Esophagus mucosa (tissue), 1 donor: Measurements from ENCODE around the gene DNAJC15. TPM values are rescaled to one million over a fixed set of nuclear protein-coding genes. Genes with fewer than 3 reads are reported as not detected.

ENCODE experiments used
- ATAC-seq: fragments of 200-7000 bp; cut with Tn5 transposase; one replicate; pipeline ENCODE4 v1.9.1; 2020
- total RNA-seq: library from RNA; stranded (reverse); gene quantifications from one replicate; pipeline ENCODE4 v1.2.4, GENCODE V29; 2023
- donor health status: DM: yes; HTN: yes; CAD: no.

The DNAJC15 gene
- total RNA-seq, 1 donor from 2014 or later: 4.9 TPM

GRCh38 chr13:43086181-43086580 is 62.8 kb downstream of the DNAJC15 start:
- ATAC-seq: no peak

GRCh38 chr13:43088093-43088511 is 64.7 kb downstream of the DNAJC15 start:
- no peak for ATAC-seq

GRCh38 chr13:43089912-43090498 is 66.6 kb downstream of the DNAJC15 start:
- ATAC-seq: no peak

- ATAC-seq: no peak
These were observed 71.5 kb downstream of the DNAJC15 start for GRCh38 chr13:43094901-43095300.

- ATAC-seq: no peak
These were observed 72.7 kb downstream of the DNAJC15 start for GRCh38 chr13:43095771-43096719.

GRCh38 chr13:43100667-43101066 is 77.3 kb downstream of the DNAJC15 start:
- no peak for ATAC-seq

- no peak for ATAC-seq
These were observed 78.9 kb downstream of the DNAJC15 start for GRCh38 chr13:43102304-43102703.

GRCh38 chr13:43107780-43108179 is 84.4 kb downstream of the DNAJC15 start:
- ATAC-seq: no peak

GRCh38 chr13:43110036-43110435 is 86.7 kb downstream of the DNAJC15 start:
- no peak for ATAC-seq

- no peak for ATAC-seq
These were observed 87.3 kb downstream of the DNAJC15 start for GRCh38 chr13:43110658-43111057.

GRCh38 chr13:43111559-43112400 is 88.4 kb downstream of the DNAJC15 start:
- no peak for ATAC-seq

- ATAC-seq: no peak
These were observed 90.2 kb downstream of the DNAJC15 start for GRCh38 chr13:43113603-43114002.

- no peak for ATAC-seq
These were observed 91.1 kb downstream of the DNAJC15 start for GRCh38 chr13:43114504-43114903.

GRCh38 chr13:43115141-43115540 is 91.8 kb downstream of the DNAJC15 start:
- ATAC-seq: no peak

GRCh38 chr13:43116242-43116641 is 92.9 kb downstream of the DNAJC15 start:
- ATAC-seq: no peak

- no peak for ATAC-seq
These were observed 95.1 kb downstream of the DNAJC15 start for GRCh38 chr13:43118521-43118920.

GRCh38 chr13:43119206-43119605 is 95.8 kb downstream of the DNAJC15 start:
- no peak for ATAC-seq

- ATAC-seq: no peak
These were observed 99.4 kb downstream of the DNAJC15 start for GRCh38 chr13:43122791-43123190.

- ATAC-seq: no peak
These were observed 100.5 kb downstream of the DNAJC15 start for GRCh38 chr13:43123856-43124255.

GRCh38 chr13:43124490-43124889 is 101.1 kb downstream of the DNAJC15 start:
- no peak for ATAC-seq

GRCh38 chr13:43126420-43126819 is 103.0 kb downstream of the DNAJC15 start:
- no peak for ATAC-seq

- ATAC-seq: no peak
These were observed 103.9 kb downstream of the DNAJC15 start for GRCh38 chr13:43127103-43127798.
